Measurements from ENCODE around the gene SLC12A8. TPM values are rescaled to one million over a fixed set of nuclear protein-coding genes. Genes with fewer than 3 reads are reported as not detected.
A peak's percentile ranks its signal among the peaks of the same experiment; 100 is the strongest.

SLC12A8 gene
- total RNA-seq, 4 donors from 2014 or later = 0.26 to 4.7 (median 0.58) TPM; not detected in 1

DNA sequence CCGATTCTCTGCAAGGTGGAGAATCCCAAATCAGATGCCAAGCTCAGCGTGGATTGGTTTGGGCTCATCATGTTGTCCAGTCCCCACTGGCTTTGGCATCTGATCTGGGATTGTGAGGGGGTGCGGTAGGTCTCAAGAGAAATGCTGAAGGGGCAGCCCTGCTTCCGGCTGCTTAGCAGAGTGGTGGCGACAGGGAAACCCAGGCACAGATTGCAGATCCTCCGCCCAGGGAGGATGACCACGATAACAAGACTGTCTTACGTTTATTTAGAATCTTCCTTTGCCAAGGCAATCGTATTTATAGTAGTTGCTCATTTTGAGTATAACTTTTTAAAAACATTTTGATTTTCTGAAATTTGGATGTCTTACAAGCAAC, 61.1 kb downstream of the SLC12A8 start:
- no peak for TF ChIP-seq POLR2A (IDR thresholded peaks at IDR 0.05)
- TF ChIP-seq, protein P1, sequence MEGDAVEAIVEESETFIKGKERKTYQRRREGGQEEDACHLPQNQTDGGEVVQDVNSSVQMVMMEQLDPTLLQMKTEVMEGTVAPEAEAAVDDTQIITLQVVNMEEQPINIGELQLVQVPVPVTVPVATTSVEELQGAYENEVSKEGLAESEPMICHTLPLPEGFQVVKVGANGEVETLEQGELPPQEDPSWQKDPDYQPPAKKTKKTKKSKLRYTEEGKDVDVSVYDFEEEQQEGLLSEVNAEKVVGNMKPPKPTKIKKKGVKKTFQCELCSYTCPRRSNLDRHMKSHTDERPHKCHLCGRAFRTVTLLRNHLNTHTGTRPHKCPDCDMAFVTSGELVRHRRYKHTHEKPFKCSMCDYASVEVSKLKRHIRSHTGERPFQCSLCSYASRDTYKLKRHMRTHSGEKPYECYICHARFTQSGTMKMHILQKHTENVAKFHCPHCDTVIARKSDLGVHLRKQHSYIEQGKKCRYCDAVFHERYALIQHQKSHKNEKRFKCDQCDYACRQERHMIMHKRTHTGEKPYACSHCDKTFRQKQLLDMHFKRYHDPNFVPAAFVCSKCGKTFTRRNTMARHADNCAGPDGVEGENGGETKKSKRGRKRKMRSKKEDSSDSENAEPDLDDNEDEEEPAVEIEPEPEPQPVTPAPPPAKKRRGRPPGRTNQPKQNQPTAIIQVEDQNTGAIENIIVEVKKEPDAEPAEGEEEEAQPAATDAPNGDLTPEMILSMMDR (IDR thresholded peaks at IDR 0.05) = no peak
- Histone ChIP-seq H3K27ac (no peak overlapping the region), H3K9me3 (no peaks in the 10 kb centered on the region), H3K27me3 (no peaks in the 10 kb centered on the region), H3K4me3 (no peak overlapping the region), H3K4me1 (peaks cover 0 to 2% of the 10 kb centered on the region in 2 donors), H3K36me3 (no peaks in the 10 kb centered on the region)
- no peak for DNase-seq
- intact Hi-C loops (cut with DNase I; ENCODE audit: low total_unique reads) = no loop called here

DNA sequence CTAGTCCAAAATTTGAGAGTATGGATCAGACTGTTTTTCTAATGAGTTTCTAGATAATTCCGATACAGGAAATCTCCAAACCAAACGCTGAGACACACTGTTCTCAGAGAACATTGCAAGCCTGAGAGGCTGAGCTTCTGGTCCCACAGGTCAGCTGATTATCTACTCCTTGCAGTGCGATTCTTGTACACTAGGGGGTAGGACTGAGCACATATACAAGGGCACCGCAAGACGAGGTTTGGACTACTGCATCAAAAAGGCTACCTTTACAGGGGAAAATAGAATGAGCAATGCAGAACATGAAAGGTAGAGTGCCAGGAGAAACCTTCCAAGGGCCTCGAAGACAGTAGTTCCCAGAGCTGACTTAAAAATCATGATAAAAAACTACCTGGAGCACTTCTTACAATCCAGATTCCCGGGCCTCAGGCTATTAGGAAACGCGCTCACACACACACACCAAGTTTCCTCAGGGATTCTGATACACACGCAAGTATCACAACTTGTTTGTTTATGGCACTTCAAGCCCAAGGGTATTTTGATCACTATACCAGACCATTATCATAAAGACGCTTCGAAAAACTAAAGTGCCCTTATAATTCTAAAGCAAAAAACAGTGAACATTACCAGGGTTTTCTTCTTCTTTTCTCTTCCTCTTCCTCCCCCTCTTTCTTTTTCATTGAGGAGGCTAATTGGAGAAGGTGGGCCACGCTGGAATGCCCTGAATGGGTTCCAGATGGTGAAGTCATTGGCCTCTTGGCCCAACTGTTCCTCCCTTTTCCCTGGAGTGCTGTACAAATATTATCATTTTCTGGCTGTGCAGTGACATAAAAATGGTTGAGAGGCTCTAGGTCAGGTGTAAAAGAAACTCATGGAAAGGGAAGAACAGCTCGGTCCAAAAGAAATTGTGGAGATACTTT, 61.8 kb downstream of the SLC12A8 start:
- Histone ChIP-seq H3K9me3 (no peaks in the 10 kb centered on the region), H3K36me3 (no peaks in the 10 kb centered on the region), H3K4me3 (no peak overlapping the region), H3K4me1 (peaks cover 0 to 2% of the 10 kb centered on the region in 2 donors), H3K27me3 (no peaks in the 10 kb centered on the region), H3K27ac (no peak overlapping the region)
- intact Hi-C loops (cut with DNase I; ENCODE audit: low total_unique reads) = no loop called here
- no peak for DNase-seq
- no peak for TF ChIP-seq POLR2A (IDR thresholded peaks at IDR 0.05)
- TF ChIP-seq, protein P1 (IDR thresholded peaks at IDR 0.05) = peak in 2 of 4 experiments; percentile 7 to 29

DNA sequence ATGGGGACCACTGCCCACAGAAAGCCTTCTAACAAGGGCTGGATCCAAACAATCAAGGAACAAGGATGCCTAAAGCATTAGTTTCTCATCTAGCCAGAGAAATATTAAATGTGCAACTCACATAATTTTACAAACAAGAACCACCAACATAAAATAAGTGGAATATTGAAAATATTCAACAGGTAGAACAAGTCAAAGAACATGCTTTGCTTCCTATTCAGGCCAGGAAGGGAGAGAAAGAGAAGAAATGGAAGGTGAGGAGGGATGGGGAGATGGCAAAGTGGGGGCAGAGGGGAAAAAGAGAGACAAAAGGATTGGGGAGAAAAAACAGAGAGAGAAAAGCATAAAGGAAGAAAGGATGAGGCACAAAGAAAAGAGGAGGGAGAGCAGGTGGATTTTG, 63.1 kb downstream of the SLC12A8 start:
- Histone ChIP-seq H3K4me3 (no peak overlapping the region), H3K9me3 (no peaks in the 10 kb centered on the region), H3K36me3 (no peaks in the 10 kb centered on the region), H3K27me3 (no peaks in the 10 kb centered on the region), H3K4me1 (peaks cover 0 to 2% of the 10 kb centered on the region in 2 donors), H3K27ac (no peak overlapping the region)
- no peak for DNase-seq
- intact Hi-C loops (cut with DNase I; ENCODE audit: low total_unique reads) = no loop called here
- TF ChIP-seq POLR2A (IDR thresholded peaks at IDR 0.05) = no peak
- TF ChIP-seq, protein P1 (IDR thresholded peaks at IDR 0.05) = no peak

DNA sequence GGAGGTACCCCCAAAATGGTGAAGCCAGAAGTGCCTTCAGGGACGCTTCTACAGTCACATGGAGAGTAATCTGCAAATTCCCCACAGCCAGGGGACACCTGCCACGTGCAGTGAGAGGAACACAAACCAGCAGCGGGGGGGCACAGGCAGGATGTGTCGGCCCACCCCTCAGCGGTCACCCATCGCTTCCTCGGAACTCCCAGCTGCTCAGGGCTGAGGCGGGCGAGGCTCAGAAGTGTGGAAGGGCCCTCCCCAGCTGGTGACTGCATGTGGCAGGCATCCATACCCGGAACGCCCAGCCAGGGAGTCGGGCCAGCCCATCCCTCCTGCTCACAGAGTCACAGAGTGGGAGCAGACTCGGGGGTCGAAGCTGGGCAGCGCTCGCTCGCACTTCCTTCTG, 63.7 kb downstream of the SLC12A8 start:
- Histone ChIP-seq H3K9me3 (no peaks in the 10 kb centered on the region), H3K4me3 (no peak overlapping the region), H3K36me3 (no peaks in the 10 kb centered on the region), H3K27ac (no peak overlapping the region), H3K4me1 (peaks cover 0 to 7% of the 10 kb centered on the region in 2 donors), H3K27me3 (no peaks in the 10 kb centered on the region)
- TF ChIP-seq, protein P1 (IDR thresholded peaks at IDR 0.05) = no peak
- no peak for TF ChIP-seq POLR2A (IDR thresholded peaks at IDR 0.05)
- intact Hi-C loops (cut with DNase I; ENCODE audit: low total_unique reads) = no loop called here
- DNase-seq = no peak

DNA sequence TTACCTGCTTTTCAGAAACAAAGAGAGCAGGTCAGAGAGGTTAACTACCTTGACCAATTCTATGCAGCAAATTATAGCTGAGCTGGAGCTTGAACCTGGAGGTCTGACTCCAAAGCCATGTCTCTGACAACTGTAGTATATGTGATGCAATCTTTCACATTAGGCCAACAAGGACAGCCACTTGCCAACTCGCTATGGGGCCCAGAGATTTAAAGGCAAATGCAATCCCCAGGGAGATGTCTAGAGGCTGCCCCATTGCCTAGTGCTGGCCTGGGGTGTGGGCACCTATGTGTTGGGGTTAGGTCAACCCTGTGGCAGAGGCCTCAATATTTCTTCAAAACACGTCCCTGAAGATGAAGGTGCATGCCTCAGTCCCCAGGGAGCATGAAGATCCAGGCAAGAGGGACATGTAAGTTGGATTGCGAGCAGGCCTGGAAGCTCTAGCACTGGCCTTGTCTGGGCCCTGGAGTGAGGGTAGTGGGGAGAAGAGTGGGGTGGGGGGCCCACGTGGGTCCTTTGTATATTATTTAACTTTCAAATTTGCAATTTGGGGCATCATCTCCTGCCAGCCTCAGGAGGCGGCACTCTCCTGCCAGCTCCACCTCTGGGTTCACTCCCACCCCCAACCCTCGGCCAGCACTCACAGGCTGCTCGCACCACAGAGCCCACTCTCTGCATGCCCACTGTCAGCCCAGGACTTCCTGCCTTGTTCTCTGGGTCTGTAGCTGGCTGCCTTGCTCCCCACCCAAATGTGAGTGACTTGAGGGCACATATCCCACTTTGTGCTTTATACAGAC, 64.3 kb downstream of the SLC12A8 start:
- no peak for DNase-seq
- intact Hi-C loops (cut with DNase I; ENCODE audit: low total_unique reads) = no loop called here
- no peak overlapping the region for H3K4me3 ChIP-seq
- peaks cover 0 to 7% of the 10 kb centered on the region in 2 donors for H3K4me1 ChIP-seq
- H3K27me3 ChIP-seq = no peaks in the 10 kb centered on the region
- no peaks in the 10 kb centered on the region for H3K9me3 ChIP-seq
- TF ChIP-seq POLR2A (IDR thresholded peaks at IDR 0.05) = no peak
- TF ChIP-seq, protein P1 (IDR thresholded peaks at IDR 0.05) = no peak
- H3K27ac ChIP-seq = no peak overlapping the region
- no peaks in the 10 kb centered on the region for H3K36me3 ChIP-seq
